HepG2 (cell line): ENCODE data around the gene SLC31A2. TPM values are rescaled to one million over a fixed set of nuclear protein-coding genes. Genes with fewer than 3 reads are reported as not detected.

Source experiments
- CEBPB ChIP-seq: IDR thresholded peaks from 2 replicates; pipeline ENCODE4 v1.6.1; 2011; ENCODE audit warnings: low read depth, low read length, improper control_type of control experiment, borderline replicate concordance
- CERS6 ChIP-seq: sonication (generic); formaldehyde crosslinking; IDR thresholded peaks from 2 replicates; pipeline ENCODE4 v1.5.0; 2020; ENCODE audit warnings: missing genetic modification reagents
- ETV6 ChIP-seq: sonication (generic); formaldehyde crosslinking; conservative IDR thresholded peaks from 2 replicates; pipeline ENCODE4 v1.4.0; 2020; ENCODE audit warnings: missing genetic modification reagents
- FOXP1 ChIP-seq, 2 experiments: fragments of 450-650 bp in 1 of 2; IDR thresholded peaks; 2 replicates each; pipeline ENCODE4 v1.6.1; 2017 to 2018; ENCODE audit warnings: antibody characterized with exemption in 1 of 2
- MIXL1 ChIP-seq: IDR thresholded peaks from 2 replicates; pipeline ENCODE4 v1.6.1; 2016
- NFIC ChIP-seq: IDR thresholded peaks from 2 replicates; pipeline ENCODE4 v1.6.1; 2012; ENCODE audit warnings: mild to moderate bottlenecking, low read length, inconsistent platforms
- SALL2 ChIP-seq: sonication (generic); formaldehyde crosslinking; IDR thresholded peaks from 2 replicates; pipeline ENCODE4 v1.8.1; 2023; ENCODE audit warnings: mild to moderate bottlenecking, missing genetic modification reagents, inconsistent platforms
- TBX2 ChIP-seq: sonication (generic); formaldehyde crosslinking; IDR thresholded peaks from 2 replicates; pipeline ENCODE4 v1.5.0; 2020; ENCODE audit warnings: missing genetic modification reagents, mild to moderate bottlenecking, borderline replicate concordance
- ZGPAT ChIP-seq: IDR thresholded peaks from 2 replicates; pipeline ENCODE4 v1.6.1; 2016; ENCODE audit warnings: mild to moderate bottlenecking
- ZKSCAN5 ChIP-seq: sonication (generic); formaldehyde crosslinking; IDR thresholded peaks from 2 replicates; pipeline ENCODE4 v1.5.1; 2020; ENCODE audit warnings: mild to moderate bottlenecking, missing genetic modification reagents
- ZNF431 ChIP-seq: sonication (generic); formaldehyde crosslinking; IDR thresholded peaks from 2 replicates; pipeline ENCODE4 v1.9.0; 2022; ENCODE audit warnings: missing genetic modification reagents, low read depth, mild to moderate bottlenecking, borderline replicate concordance
- ZNF441 ChIP-seq: sonication (generic); formaldehyde crosslinking; IDR thresholded peaks from 2 replicates; pipeline ENCODE4 v1.7.0; 2021; ENCODE audit warnings: missing genetic modification reagents, borderline replicate concordance
- polyA plus RNA-seq, 8 experiments: library from polyadenylated mRNA; depleted of rRNA in 3 of 8; stranded (reverse) in 7 of 8; unstranded in 1 of 8; fragments of >200 nt; fragmentation: Illumina TruSeq in 4 of 8; extraction: Trizol in 4 of 8; gene quantifications; 2 replicates each; pipeline versions ENCODE4 v1.2.1 to v1.2.3, GENCODE V29; 2011 to 2016; ENCODE audit warnings: low read depth in 4 of 8, missing spikeins in 1 of 8, mixed read lengths in 1 of 8; ENCODE audit not compliant: insufficient read depth in 1 of 8
- total RNA-seq, 5 experiments: library from RNA; depleted of rRNA; stranded (reverse); fragments of >200 nt; fragmentation: Illumina TruSeq; extraction: Trizol; gene quantifications; 2 replicates each; pipeline ENCODE4 v1.2.3, GENCODE V29; 2016; ENCODE audit warnings: low read depth in 1 of 5
- TF ChIP-seq, protein P1 (sequence below): sonication (generic); formaldehyde crosslinking; IDR thresholded peaks from 2 replicates; pipeline ENCODE4 v1.4.0; 2020; ENCODE audit warnings: missing genetic modification reagents, borderline replicate concordance
- TF ChIP-seq, protein P2 (sequence below): sonication (generic); formaldehyde crosslinking; IDR thresholded peaks from 2 replicates; pipeline ENCODE4 v1.4.0; 2020; ENCODE audit warnings: missing genetic modification reagents

SLC31A2 gene
- total and polyA plus RNA-seq, 2 of the 13 experiments (the other 11 are each of a cell fraction or from before 2014, with no cell fraction given): 9.3 to 10.2 TPM

DNA sequence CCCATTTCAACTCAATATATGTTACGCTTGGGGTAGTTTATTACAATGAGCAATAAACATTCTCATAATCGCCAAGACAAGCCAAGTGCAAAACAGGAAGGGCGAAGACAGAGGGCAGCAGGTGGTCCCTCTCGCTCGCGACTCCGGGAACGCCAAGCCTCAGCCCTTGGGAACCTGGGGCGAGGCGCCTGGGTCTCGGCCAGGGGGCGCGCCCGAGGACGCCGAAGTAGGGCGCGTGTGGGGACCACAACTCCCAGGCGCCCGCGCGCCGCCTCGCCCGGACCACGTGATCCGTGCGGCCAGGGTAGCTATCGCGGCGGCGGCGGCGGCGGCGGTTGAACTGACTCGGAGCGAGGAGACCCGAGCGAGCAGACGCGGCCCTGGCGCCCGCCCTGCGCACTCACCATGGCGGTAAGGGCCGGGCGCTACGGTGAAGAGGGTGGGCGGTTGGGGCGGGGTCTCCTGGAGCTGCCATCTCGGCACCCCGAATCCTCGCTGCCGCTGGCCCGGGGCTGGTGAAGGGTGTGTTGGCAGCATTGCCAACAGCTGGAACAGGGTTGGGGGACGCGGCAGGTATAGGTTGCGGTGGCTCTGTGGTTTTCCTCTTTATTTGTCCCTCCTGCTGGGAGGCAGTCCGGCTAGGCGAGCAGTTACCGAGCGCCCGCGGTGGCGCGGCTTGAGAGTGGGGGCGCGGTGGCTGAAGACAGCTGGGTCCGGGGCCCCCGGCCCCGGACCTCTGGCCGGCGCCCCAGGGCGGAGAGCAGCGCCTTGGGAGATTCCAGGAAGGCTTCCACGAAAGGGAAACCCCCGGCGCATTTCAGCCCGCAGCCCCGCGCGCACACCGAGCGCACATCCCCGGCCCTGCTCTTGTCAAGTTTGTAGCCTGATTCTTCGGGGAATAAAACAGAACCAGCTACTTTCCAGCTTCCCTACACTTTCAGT lies at the start of gene SLC31A2 (continued):
- TF ChIP-seq, protein P1, sequence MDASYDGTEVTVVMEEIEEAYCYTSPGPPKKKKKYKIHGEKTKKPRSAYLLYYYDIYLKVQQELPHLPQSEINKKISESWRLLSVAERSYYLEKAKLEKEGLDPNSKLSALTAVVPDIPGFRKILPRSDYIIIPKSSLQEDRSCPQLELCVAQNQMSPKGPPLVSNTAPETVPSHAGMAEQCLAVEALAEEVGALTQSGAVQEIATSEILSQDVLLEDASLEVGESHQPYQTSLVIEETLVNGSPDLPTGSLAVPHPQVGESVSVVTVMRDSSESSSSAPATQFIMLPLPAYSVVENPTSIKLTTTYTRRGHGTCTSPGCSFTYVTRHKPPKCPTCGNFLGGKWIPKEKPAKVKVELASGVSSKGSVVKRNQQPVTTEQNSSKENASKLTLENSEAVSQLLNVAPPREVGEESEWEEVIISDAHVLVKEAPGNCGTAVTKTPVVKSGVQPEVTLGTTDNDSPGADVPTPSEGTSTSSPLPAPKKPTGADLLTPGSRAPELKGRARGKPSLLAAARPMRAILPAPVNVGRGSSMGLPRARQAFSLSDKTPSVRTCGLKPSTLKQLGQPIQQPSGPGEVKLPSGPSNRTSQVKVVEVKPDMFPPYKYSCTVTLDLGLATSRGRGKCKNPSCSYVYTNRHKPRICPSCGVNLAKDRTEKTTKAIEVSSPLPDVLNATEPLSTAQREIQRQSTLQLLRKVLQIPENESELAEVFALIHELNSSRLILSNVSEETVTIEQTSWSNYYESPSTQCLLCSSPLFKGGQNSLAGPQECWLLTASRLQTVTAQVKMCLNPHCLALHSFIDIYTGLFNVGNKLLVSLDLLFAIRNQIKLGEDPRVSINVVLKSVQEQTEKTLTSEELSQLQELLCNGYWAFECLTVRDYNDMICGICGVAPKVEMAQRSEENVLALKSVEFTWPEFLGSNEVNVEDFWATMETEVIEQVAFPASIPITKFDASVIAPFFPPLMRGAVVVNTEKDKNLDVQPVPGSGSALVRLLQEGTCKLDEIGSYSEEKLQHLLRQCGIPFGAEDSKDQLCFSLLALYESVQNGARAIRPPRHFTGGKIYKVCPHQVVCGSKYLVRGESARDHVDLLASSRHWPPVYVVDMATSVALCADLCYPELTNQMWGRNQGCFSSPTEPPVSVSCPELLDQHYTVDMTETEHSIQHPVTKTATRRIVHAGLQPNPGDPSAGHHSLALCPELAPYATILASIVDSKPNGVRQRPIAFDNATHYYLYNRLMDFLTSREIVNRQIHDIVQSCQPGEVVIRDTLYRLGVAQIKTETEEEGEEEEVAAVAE (CRISPR knock-in tag): no peak
- TF ChIP-seq SALL2: no peak; the same call in 1 of the 2 replicates
- peak; percentile 26; the same call in 1 of the 2 replicates for TF ChIP-seq TBX2 (CRISPR knock-in tag)
- TF ChIP-seq, protein P2, sequence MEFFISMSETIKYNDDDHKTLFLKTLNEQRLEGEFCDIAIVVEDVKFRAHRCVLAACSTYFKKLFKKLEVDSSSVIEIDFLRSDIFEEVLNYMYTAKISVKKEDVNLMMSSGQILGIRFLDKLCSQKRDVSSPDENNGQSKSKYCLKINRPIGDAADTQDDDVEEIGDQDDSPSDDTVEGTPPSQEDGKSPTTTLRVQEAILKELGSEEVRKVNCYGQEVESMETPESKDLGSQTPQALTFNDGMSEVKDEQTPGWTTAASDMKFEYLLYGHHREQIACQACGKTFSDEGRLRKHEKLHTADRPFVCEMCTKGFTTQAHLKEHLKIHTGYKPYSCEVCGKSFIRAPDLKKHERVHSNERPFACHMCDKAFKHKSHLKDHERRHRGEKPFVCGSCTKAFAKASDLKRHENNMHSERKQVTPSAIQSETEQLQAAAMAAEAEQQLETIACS (CRISPR knock-in tag): peak; percentile 54
- peak; percentile 46; the same call in 1 of the 2 replicates for TF ChIP-seq MIXL1 (CRISPR knock-in tag)
- TF ChIP-seq CEBPB: no peak
- peak; percentile 82; the same call in 1 of the 2 replicates for TF ChIP-seq ZGPAT (CRISPR knock-in tag)
- TF ChIP-seq ZKSCAN5 (CRISPR knock-in tag): no peak
- TF ChIP-seq ZNF441 (CRISPR knock-in tag): peak; percentile 70; the same call in 1 of the 2 replicates
- no peak; the same call in 1 of the 2 replicates for TF ChIP-seq ETV6 (CRISPR knock-in tag)
- no peak for TF ChIP-seq ZNF431 (CRISPR knock-in tag)
- no peak for TF ChIP-seq NFIC
- no peak for TF ChIP-seq CERS6 (CRISPR knock-in tag)
- TF ChIP-seq FOXP1 (IDR thresholded peaks at IDR 0.05): no peak
- TF ChIP-seq FOXP1 (CRISPR knock-in tag; IDR thresholded peaks at IDR 0.05): no peak
